GM12891 (cell line): ENCODE results near the gene OR11H12. TPM values are rescaled to one million over a fixed set of nuclear protein-coding genes. Genes with fewer than 3 reads are reported as not detected.
"Not testable (repeated sequence)": the region's sequence is repeated elsewhere in the genome, so short reads cannot be mapped to it uniquely, and the experiment has no call there.

Source experiments
- DNase-seq: peaks from one replicate; pipeline ENCODE4 v3.0.0; 2011; ENCODE audit warnings: low spot score; ENCODE audit not compliant: insufficient read length
- FAIRE-seq: peaks from 2 replicates; lab custom pipeline; 2011; peaks lifted over from hg19 to GRCh38; lab: Jason Lieb, UNC
- polyA plus RNA-seq: library from polyadenylated mRNA; unstranded; fragments of >200 nt; gene quantifications from one replicate; pipeline ENCODE4 v1.2.1, GENCODE V29; 2012; ENCODE audit warnings: low read depth, missing spikeins, inconsistent platforms; ENCODE audit not compliant: missing spikeins

OR11H12 gene, protein sequence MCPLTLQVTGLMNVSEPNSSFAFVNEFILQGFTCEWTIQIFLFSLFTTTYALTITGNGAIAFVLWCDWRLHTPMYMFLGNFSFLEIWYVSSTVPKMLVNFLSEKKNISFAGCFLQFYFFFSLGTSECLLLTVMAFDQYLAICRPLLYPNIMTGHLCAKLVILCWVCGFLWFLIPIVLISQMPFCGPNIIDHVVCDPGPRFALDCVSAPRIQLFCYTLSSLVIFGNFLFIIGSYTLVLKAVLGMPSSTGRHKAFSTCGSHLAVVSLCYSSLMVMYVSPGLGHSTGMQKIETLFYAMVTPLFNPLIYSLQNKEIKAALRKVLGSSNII
- not detected for polyA plus RNA-seq

DNA sequence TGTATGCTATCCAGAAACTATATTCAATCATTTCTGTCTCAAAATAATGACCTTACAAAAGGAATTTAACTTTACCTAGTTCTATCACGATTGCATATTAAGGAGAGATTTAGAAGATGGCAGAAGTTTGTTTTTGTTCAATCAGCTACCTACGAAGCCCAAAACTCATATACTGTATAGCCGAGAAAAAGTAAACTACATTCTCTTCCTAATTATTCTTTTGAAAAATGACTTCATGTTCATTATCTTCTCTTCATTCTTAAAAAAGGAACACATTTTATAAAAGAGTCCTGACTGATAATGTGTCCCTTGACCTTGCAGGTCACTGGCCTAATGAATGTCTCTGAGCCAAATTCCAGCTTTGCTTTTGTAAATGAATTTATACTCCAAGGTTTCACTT lies at the start of gene OR11H12:
TSS of gene OR11H12 (plus strand) at position 301 of the 400 bp plus-strand sequence. CDS start at position 301, 0 bp downstream.
- DNase-seq, FAIRE-seq: not testable (repeated sequence)

DNA sequence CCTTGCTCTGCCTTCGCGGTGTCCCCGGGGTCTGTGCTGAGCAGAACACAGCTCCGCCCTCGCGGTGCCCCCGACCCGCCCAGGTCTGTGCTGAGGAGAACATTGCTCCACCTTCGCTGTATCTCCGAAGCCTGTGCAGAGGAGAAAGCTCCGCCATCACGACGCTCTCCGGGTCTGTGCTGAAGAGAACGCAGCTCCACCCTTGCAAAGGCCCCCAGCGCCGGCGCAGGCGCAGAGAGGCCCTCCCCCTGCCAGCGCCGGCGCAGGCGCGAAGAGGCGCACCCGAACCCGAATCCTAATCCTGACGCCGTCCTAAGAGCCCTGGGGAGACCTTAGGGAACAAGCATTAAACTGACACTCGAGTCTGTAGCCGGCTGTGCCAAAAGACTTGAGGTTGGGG lies 18.0 kb upstream of the OR11H12 start:
- not testable (repeated sequence) for DNase-seq, FAIRE-seq

DNA sequence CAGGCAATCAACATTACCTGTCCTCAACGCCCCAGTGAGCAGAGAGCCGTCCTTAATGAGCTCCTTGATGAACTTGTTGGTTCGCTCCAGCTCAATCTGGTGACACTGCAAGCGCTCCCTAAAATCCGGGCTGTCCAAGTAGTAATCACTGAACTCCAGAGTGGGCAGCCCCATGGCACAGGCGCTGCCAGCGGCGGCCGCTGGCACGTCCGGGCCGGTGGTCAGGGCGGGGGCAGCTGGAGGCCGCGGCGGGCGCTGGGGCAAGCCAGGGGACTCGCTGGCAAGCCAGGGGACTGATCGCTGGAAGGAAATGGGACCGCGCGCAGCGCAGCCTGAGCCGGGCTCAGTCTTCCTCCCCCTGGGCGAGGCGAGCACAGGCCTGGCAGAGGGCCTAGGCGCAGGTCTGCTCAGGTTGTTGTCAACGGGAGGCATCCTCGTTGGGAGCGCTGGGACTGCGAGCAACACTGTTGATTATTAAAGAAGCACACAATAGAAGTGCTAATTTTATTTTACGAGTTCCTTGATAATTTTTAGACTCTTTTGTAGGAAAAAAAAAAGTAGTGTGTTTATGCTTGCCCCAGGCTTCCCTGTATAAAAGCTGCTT lies 25.8 kb downstream of the OR11H12 start:
- DNase-seq, FAIRE-seq: not testable (repeated sequence)

DNA sequence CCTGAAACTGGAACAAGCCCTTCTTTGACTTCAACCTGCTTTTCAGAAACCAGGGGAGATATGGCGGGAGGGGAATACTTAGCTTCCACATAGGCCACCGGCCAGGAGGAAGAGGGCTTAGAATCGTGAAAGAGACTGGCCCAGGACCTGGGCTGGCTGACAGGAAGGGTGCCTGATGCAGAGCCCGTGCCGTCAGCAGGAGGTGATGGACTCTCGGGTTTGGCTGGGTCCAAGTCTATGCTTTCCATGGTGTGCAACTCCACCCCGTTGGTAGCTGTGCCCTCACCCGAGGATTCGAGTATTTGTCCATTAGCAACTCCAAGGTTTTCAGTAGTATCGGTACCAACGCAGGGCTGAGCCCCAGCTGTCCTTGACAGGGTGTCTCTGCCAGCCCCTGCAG lies 35.1 kb downstream of the OR11H12 start:
- not testable (repeated sequence) for FAIRE-seq, DNase-seq

DNA sequence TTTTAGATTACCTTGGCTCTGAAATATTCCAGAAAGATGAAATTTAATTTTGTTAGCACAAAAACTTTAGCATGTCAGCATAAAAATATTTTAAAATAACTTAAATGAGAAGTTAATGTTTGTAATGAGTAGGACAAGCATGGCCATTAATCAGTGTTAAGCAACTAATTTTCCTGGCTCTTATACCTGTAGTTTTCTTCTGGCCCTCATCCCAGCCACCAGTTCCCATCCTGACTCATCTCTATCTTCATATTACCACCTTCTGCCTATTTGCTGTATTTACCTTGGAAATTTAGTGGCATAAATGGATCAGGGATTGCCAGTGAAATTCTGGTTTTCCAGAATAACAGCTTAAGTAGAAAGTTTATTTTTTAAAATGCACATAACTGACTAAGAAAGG lies 37.1 kb downstream of the OR11H12 start:
- not testable (repeated sequence) for FAIRE-seq, DNase-seq

DNA sequence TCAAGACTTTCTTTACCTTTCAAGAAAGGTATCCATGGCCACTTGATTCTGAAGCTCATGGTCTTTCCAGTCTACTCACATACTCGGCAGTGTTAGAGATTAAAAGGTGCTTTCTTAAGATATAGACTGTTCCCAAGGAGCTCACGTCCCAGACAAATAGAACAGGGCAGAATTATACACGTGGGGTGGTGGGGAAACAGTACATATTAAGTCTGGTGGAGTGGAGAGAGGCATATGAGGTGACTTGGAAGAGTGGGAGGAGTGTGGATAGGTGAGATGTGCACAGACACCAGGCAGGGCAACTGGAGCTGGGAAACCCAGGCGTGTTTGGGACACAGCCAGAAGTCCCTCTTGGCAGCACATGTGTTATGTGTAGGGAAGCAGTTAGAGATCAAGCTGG lies 37.9 kb downstream of the OR11H12 start:
- not testable (repeated sequence) for DNase-seq, FAIRE-seq

DNA sequence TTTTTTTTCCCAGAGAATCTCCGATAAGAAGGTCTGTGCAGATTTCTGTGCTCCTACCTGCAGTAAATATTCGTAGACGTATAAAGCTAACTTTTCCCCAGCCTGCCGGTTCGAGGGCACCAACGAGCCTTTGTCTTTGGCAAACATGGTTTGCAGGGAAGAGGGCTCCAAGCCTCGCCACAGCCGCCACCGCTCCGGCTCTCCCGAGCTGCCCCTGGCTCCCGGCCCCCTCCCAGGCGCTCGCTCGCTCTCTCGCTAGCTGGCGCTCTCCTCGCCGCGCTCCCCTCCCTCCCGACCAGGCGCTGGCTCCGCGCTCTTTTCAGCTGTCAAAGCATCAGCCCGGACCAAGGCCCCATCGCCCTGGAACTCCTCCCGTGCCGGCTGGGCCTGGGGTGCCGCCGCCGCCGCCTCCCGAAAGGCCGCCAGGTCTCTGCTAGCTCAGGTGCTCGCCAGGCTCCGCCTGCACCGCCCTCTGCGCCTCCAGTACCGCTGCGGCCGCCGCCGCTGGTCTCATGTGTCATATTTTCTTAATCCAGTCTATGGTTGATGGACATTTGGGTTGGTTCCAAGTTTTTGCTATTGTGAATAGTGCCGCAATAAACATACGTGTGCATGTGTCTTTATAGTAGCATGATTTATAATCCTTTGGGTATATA lies 45.3 kb downstream of the OR11H12 start:
- not testable (repeated sequence) for DNase-seq, FAIRE-seq
